NCI-H1436 treated with DMSO at 0.1 percent for 48 hours (cell line): ENCODE results near the gene LRCH3.

ENCODE experiments used
- DNase-seq: peaks from one replicate; lab custom pipeline; 2025; lab: John Stamatoyannopoulos, UW

LRCH3 gene

DNA sequence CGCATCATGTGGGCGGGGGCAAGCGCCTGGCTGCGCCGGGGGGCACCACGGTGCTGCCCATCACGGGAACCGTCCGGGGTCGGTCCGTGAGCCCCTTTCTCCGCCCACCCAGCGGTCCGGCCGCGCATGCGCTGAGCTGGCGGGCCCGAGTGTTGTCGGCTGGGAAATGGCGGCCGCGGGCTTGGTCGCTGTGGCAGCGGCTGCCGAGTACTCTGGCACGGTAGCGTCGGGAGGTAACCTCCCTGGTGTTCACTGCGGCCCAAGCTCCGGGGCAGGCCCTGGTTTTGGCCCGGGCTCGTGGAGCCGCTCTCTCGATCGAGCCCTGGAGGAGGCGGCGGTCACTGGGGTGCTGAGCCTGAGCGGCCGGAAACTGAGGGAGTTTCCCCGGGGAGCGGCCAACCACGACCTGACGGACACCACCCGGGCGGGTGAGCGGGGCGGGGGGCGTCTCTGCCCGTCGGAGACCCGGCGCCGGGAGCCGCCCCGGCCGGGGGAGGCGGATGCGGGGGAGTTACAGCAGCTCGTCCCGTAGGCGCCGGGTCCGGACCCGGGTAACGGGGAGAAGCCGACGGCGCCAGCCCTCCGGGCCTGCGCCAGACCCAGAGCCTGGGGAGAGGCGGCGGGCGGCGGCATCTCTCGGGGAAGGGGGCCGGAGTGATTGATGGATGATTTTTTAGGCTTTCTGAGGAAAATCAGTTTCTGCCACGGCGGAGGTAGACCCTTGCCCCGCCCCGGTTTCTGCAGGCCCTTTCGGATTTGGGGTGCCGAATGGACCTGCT lies at the start of gene LRCH3:
Gene LRCH3, plus strand, starts transcription at position 142 of the 779 bp plus-strand sequence. Its CDS starts 25 bp downstream, at position 167.
- DNase-seq = no peak

DNA sequence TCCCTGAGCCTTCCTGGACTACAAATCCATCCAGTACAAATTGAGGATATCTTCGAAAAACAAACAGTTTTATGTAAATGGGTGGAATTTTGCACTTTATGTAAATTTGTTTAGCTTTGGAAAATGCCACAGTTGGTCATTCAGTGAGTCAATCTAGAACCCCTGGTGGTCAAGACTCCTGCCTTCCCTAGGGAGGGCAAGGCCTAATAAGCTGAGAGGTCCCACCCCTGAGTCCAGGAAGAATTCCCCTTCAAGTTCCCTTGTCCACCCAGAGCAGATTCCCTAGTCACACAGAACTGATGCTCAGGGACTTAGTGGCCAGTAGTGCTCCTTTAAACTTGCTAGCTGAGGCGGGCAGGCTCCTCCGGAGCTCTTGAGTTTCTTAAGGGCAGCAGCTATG lies 48.3 kb upstream of the LRCH3 start:
- no peak for DNase-seq

DNA sequence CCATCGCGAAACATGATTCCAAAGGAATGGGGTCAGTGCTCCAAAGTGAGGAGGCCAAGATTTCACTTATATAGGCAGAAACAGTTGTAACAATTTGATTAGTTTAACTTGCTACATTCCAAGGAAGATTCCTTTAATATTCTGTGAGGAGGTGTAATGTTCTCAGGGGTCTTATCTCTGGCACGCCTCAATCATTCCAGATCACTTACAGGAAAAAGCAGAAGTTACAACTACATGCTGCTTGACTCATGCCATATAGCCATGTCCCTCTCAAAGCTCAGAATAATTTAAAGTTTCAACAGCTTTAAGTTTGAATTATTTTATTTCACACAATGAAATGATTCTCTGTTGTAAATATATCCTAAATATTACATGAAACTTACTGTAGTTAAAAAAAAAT lies 44.8 kb upstream of the LRCH3 start:
- DNase-seq = no peak

DNA sequence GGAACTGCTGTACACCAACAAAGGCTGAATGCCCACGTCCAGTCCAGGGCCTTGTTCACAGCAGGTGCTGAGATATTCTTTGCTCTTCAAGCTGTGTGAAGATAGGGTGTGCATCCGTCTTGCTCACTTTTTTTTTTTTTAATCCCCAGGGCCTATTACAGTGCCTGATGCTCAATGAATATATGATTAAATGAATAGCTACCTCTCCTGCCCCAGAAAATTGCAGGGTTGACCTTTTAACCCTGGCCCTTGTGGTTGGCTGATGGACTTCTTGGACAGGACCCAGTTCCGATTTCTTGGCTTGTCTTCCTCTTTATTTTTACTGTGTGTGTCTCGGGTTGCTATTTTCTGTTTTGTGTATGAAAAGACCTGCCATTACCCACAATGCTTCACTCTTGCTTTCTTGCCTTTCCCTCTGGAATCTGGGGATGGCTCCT lies 44.2 kb upstream of the LRCH3 start:
- no peak for DNase-seq

DNA sequence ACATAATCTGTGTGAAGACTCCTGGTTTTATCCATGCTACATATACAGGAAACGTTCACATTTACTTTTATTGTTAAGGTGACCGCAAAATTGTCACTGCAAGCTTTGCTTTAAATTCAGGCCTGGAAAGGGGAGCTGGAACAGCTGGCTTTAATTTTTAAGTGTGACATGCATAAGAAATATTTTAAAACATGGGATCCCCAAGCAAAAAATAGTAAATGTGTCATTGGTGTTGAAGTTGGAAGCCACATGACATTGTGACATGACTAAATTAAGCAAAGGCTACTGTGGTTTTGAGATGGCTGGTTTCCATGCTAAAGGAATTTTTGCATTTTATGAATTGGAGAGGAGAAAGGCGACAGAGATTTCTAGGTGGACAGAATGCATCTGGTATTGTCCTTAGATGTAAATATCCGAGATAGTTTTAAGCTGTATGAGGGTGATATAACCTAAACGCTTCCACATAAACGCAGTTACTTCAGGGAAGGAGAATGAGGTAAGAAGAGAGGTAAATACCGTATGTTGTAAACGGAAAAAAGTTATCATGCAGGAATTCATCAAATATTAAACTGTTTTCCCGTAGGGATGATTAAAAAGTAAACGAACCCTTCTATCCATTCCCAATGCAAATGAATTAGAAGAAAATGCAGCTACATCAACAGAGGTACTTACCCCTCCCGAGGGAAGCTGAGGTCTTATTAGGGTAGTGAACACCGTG lies 42.3 kb upstream of the LRCH3 start:
- DNase-seq = no peak

DNA sequence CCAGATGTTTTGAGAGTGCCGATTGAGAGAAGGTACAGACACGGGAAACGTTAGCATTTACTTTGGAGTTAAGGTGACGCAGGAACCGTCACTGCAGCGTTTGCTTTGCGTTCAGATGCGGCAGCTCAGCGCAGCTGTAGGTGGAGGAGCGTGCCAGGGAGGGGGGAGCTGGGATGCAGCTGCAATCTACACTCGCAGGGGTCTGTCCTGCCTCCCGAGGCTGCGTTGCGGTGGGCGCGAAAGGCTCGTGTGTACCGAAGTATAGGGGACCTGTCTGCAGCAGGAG lies 41.8 kb upstream of the LRCH3 start:
- DNase-seq = no peak

DNA sequence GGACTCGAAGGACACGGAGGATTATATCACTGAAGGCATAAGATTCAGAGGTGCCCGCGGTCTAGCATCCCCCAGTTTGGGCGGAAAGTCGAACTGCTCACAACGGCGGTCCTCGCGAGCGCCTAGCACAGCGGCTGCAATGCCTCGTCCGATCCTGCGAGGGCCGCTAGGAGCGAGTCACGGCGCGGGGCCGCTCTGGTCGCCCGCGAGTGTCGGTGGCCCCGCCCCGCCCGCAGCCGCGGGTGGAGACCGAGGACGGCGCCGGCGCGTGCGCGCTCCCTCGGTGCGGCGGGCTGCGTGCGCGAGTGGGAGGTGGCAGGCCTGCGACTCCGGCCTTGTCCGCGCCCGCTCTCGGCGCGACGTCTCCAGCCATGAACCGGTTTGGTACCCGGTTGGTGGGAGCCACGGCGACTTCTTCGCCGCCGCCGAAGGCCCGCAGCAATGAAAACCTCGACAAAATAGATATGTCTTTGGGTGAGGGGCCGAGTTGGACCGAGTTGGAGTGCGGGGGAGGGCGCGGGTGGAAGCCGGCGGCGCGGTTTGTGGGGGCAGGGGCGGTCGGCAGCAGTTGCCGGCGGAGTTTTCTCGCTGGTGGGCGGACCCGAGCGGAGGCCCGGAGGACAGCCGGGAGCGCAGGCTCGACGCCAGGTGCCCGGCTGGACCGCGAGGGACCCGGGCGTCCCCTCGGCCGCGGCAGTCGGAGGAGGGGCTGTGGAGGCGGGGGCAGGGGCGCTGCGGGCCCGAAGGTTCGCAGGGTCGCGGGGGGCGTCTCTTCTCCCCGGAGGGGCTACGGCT lies 41.3 kb upstream of the LRCH3 start, which contains the start of gene FYTTD1:
Gene FYTTD1, plus strand, starts transcription at position 283 of the 795 bp plus-strand sequence. Its CDS starts 89 bp downstream, at position 372.
- peak; percentile 40 for DNase-seq

DNA sequence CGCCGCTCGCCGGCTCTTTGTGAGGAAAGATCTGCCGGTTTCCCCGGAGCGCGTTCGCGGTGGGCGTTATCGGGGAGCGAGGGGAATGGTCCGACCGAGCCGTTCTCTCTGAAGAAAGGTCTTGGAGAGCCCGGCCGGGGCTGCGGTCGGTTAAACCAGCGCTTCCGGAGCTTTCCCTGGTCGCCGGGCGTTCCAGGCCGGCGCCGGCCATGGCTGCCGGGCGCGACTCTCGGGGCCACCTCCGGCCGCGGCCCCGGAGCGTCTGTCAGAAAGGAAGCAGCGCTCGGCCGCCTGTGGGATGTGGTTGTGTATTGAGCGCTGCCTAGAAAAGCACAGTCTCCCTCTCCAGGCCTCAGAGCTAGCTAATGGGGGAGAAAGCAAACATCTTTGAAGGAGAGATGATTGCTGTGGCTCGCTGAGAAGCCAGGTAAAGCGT lies 40.6 kb upstream of the LRCH3 start:
- DNase-seq = no peak

DNA sequence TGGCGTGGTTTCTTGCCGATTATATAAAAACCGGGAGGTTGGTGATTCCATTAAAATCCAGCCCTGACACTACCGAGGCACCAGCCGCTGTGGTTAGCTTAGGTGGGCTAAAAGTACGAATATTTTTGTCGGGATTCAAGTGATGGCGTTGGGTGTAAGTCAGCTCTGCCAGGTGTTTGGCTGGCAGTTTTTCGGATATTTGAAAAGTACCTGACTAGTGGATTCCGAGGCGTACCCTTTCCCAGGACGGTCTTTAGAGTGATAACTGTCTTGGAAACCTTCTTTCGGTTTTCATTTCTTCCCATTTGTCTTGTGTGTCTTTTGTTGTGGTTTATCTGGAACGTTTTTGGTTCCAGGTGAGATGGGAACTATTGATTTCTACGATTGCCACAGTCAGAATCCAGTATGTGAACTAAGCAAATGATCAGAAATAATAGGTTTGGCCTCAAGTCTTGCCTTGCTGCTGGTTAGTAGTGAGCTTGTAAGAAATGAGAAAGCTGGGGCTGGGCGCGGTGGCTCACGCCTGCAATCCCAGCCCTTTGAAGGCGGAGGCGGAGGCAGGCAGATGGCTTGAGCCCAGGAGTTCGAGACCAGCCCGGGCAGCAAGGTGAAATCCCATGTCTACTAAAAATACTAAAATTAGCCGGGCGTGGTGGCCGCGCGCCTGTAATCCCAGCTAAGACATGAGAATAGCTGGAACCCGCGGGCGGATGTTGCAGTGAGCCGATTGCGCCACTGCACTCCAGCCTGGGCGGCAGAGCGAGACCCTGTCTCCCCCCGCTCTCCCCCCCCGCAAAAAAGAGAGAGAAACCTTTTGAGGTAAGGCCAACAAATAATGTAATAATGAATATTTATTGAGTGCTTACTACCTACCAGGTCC lies 40.0 kb upstream of the LRCH3 start:
- no peak for DNase-seq

DNA sequence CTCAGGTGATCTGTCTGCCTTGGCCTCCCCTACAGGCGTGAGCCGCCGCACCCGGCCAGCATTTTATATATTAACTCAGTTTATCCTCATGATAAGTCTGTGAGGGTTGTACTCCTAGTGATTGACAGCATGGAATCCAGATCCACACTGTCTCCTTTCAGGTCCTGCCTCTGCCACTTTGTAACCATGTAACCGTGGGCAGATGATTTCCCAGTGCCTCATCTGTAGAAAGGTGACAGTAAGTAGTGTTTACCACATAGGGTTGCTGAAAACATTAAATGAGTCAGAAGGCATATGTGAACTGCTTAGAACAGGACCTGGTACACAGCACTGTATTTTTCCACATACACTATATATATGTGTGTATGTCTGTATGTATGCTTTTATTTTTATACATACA lies 38.9 kb upstream of the LRCH3 start:
- DNase-seq = no peak

DNA sequence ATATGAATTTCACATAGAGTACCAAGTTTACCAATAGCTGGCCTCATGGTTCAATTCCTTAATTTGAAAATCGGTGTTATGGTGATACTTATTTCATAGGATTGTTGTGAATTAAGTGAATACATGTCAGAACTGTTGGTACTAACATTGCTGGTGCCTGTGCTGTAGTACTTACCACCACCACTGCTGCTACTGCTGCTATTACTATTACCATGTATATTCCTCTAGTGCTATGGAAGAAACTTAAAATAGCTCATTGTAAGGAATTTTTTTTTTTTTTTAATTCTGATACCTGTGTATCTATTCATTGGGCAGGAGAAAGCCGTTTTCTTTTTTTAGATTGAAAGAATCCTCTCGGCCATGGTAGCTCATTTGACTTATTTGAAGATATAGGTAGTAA lies 37.8 kb upstream of the LRCH3 start:
- no peak for DNase-seq

DNA sequence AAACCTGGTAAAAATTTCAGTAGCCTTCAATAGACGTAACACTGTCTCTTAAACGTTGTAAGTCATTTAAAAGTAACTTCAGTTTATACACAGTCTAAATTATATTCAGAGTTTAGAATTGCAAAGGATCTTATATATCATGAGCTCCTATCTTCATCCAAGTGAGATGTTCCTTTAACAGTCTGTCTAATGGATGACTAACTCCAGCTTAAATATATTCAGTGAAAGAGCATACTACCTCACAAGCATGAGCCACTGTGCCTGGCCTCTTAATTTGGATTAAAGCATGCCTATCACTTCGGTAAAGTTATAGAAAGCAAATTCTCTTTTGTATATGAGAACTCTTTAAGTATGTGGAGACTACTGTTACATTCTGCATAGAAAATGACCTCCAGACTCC lies 34.4 kb upstream of the LRCH3 start:
- DNase-seq = no peak

DNA sequence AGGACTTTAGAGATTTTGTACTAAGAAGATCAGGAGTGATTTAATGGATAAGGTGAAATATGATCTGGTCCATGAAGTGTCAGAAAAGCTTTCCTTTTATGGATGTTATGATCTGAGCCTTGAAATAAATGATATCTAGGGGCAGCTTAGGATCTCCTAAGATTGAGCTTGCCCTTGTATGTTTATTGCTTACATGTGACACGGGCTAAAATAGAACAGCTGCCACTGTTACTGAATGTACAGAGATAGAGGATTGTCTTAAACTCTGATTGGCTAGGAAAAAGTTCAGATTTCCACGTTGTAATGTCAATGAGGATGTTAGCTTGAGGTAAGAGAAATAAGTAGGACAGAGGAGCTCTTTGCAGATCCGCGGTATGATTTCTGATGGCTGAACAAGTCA lies 32.5 kb upstream of the LRCH3 start:
- no peak for DNase-seq

DNA sequence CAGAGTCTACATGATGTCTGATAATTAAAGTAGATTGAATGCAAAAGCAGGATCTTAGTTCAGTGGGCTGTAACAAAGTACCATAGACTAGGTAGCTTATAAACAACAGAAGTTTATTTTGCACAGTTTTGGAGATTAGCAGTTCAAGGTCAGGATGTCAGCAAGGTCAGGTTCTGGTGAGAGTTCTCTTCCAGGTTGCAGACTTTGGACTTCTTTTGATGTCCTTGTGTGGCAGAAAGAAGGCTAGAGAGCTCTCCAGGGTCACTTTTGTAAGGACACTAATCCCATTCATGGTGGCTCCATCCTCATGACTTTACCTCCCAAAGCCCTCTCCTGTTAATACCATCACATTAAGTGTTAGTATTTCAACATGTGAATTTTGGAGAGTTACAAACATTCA lies 29.3 kb upstream of the LRCH3 start:
- no peak for DNase-seq

DNA sequence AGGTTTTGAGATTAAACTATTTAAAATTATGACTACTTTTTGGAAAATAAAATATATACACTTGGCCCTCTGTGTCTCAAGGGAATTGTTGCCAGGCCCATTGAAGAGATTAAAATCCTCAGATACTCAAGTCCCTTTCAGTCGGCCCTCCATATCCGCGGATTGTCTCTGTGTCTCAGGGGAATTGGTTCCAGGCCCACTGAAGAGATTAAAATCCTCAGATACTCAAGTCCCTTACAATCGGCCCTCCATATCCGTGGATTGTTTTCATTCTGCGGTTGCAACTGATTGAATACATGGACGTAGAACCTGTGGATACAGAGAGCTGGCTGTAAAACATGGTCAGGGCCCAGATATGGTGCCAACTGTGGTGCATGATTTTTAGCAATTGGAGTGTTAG lies 15.7 kb upstream of the LRCH3 start:
- DNase-seq = no peak

DNA sequence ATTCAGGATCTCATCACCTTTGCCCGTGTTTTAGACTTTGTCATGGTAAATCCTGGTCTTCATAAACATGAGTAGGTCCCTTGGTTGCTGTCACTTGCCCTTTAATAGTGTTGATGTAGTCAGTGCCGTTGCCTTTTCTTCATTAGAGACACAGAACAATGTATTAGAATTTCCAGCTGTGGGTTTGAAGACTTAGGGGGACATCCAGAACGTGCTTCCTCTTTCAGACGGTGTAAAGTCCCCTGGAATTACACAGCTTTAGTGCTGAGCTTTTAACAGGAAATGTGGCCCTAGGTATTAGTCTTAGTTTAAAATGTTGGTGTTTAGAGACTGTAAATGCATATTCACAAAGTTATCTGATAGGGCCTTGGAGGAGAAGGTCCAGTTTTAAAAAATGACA lies 8.8 kb upstream of the LRCH3 start:
- DNase-seq = no peak

DNA sequence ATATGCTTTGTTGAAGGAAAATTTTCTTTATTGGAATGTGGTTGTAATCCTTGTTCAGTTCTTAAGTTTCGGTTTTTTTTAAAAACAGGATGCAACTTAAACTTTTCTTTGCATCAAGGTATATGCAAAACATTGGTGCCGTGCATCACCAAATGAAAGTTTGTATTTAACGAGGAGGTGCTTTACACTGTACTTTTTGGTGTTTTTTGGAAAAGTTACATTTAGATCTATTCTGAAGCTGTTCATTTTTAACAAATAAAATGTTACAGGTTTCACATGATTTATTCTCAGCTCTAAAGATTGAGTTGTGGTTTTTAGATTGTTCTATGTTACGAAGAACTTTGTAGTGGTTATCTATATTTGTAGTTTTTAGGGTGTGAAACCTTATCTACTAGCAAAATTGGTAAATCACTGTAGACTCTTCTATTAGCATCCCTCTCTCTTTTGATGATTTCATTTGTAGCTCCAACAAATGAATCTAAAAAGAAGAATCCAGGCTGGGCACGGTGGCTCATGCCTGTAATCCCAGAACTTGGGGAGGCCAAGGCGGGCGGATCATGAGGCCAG lies 7.0 kb upstream of the LRCH3 start:
- DNase-seq = no peak

DNA sequence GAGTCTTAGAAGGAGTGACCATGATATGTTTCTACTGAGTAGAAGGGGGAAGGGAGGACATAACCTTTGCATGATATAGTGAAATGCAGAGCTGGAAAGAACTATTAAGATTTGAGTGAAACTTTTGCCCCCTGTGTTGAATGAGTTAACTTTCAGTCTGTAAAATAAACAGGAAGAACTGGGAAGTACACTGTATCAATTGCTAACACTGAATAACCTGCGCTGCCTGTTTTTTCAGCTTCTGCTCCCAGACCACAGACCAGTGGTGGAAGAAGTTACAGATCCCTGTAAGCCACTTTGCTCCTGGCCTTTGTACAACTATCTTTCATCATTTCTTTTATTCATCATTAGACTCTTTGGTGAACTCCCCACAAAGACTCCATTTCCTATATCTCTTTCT lies 3.6 kb upstream of the LRCH3 start:
- DNase-seq = no peak

DNA sequence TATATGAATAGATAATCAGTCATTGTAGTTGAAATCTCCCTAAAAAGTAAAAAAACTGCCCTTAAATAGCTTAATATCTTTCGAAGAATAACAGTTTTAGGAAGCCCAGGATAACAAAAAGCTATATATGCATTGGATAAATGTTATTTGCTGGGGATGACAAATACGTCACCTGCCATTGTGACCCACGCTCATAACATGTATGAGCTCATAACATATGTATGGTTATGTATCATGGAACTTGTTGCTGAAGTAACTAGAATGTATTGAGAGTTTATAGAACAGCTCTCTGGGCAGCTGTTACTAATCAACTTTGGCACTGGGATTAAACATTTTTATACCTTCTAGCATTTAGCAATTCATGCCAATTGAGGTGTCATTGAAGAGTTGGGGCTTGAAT lies 1.7 kb upstream of the LRCH3 start:
- no peak for DNase-seq

DNA sequence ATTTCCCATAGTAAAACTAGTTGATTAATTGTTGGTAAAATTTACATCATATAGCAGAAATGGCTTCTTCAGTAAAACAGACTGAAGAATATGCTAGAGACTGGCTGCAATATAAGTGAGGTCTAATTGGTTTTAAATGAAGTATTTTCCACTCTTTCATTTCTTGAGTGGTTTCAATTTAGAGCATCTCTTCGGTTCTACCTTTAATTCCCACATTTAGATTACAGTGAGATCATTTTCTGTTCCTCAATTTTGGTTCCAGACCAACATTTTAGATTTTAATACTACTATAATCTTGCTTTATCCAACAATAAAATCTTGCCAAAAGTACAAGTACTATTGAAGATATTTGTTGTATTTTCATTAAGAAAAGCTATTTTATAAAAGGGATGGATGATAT lies 1.0 kb upstream of the LRCH3 start:
- DNase-seq = no peak

DNA sequence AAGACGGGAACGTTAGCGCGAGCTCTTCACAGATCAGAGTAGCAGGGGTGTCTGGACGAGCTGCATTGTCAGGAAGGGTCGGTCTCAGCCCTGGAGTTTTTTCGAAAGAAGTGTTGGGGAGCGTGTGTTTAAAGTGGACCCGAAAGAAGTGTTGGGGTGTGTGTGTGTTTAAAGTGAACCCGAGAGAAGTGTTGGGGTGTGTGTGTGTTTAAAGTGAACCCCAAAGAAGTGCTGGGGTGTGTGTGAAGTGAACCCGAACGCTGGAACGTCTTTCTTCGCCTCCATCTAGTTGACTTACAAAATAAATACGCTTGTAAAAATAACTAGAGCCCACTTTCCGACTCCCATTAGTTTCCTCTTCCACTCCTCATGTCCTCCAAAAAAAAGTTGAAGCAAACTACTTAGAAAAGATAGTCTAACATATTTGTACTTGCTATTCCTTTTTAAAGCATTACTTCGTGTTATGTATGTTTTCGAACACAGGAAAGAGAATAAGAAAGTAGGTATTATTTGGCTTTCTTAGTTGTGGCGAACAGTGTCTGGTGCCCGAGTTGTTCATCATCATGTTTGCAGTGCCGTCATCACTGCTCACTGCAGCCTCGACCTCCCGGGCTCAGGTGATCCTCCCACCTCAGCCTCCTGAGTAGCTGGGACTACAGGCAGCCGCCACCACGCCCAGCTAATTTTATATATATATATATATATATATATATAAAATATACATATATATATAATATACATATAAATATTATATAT lies 1.0 kb downstream of the LRCH3 start:
- no peak for DNase-seq
